ENCODE data around the gene TAF7L.

Gene TAF7L

GRCh38 chrX:101274198-101274597, 16.9 kb downstream of the TAF7L start:
- no peak overlapping the region for H3K4me3 ChIP-seq (ENCODE audit: low read depth, low read length)
- TF ChIP-seq CTCF (IDR thresholded peaks at IDR 0.05; ENCODE audit: control insufficient read depth, extremely low read depth, insufficient read depth) = no peak
- DNase-seq (ENCODE audit: low read depth) = no peak

- H3K4me3 ChIP-seq (ENCODE audit: low read depth, low read length) = no peak overlapping the region
- TF ChIP-seq CTCF (IDR thresholded peaks at IDR 0.05; ENCODE audit: control insufficient read depth, extremely low read depth, insufficient read depth) = no peak
- no peak for DNase-seq (ENCODE audit: low read depth)
These were observed 25.2 kb downstream of the TAF7L start for GRCh38 chrX:101265869-101266428.

- no peak overlapping the region for H3K4me3 ChIP-seq (ENCODE audit: low read depth, low read length)
- DNase-seq (ENCODE audit: low read depth) = no peak
- TF ChIP-seq CTCF (IDR thresholded peaks at IDR 0.05; ENCODE audit: control insufficient read depth, extremely low read depth, insufficient read depth) = no peak
These were observed 27.4 kb downstream of the TAF7L start for GRCh38 chrX:101263766-101264165.

GRCh38 chrX:101262590-101262989, 28.5 kb downstream of the TAF7L start:
- DNase-seq (ENCODE audit: low read depth) = no peak
- no peak overlapping the region for H3K4me3 ChIP-seq (ENCODE audit: low read depth, low read length)
- no peak for TF ChIP-seq CTCF (IDR thresholded peaks at IDR 0.05; ENCODE audit: control insufficient read depth, extremely low read depth, insufficient read depth)

- TF ChIP-seq CTCF (IDR thresholded peaks at IDR 0.05; ENCODE audit: control insufficient read depth, extremely low read depth, insufficient read depth) = peak; percentile 34
- no peak overlapping the region for H3K4me3 ChIP-seq (ENCODE audit: low read depth, low read length)
- DNase-seq (ENCODE audit: low read depth) = no peak
These were observed 30.7 kb downstream of the TAF7L start for GRCh38 chrX:101260435-101260834.

- no peak for TF ChIP-seq CTCF (IDR thresholded peaks at IDR 0.05; ENCODE audit: control insufficient read depth, extremely low read depth, insufficient read depth)
- H3K4me3 ChIP-seq (ENCODE audit: low read depth, low read length) = no peak overlapping the region
- no peak for DNase-seq (ENCODE audit: low read depth)
These were observed 32.9 kb downstream of the TAF7L start for GRCh38 chrX:101258259-101258581.

- TF ChIP-seq CTCF (IDR thresholded peaks at IDR 0.05; ENCODE audit: control insufficient read depth, extremely low read depth, insufficient read depth) = no peak
- no peak overlapping the region for H3K4me3 ChIP-seq (ENCODE audit: low read depth, low read length)
- DNase-seq (ENCODE audit: low read depth) = no peak
These were observed 33.5 kb downstream of the TAF7L start for GRCh38 chrX:101257448-101258258.

Measured in LNCaP clone FGC (cell line).